SIG-M5 treated with dmso at 0.1 percent for 504 hours (cell line): Measurements from ENCODE around the gene TJP1.
A peak's percentile ranks its signal among the peaks of the same experiment; 100 is the strongest.

Experiments used
- DNase-seq: peaks from one replicate; lab custom pipeline; 2025; ENCODE audit not compliant: unreplicated experiment; lab: John Stamatoyannopoulos, UW

The TJP1 gene

GRCh38 chr15:29822100-29822683 lies at the start of gene TJP1:
Gene TJP1 (minus strand): TSS chr15:29822468. CDS start chr15:29822028, 440 bp downstream.
- no peak for DNase-seq

- DNase-seq, result no peak
These were observed 49.1 kb upstream of the TJP1 start for GRCh38 chr15:29871401-29871800.

- no peak for DNase-seq
These were observed 48.4 kb upstream of the TJP1 start for GRCh38 chr15:29870495-29871151.

- DNase-seq, result no peak
These were observed 45.2 kb upstream of the TJP1 start for GRCh38 chr15:29867241-29868000.

GRCh38 chr15:29866337-29866736 lies 44.1 kb upstream of the TJP1 start:
- no peak for DNase-seq

GRCh38 chr15:29864501-29864900 lies 42.2 kb upstream of the TJP1 start:
- no peak for DNase-seq

GRCh38 chr15:29863438-29863837 lies 41.2 kb upstream of the TJP1 start:
- DNase-seq, result no peak

- no peak for DNase-seq
These were observed 40.0 kb upstream of the TJP1 start for GRCh38 chr15:29862271-29862670.

- no peak for DNase-seq
These were observed 38.6 kb upstream of the TJP1 start for GRCh38 chr15:29860872-29861271.

GRCh38 chr15:29859973-29860715 lies 37.9 kb upstream of the TJP1 start:
- no peak for DNase-seq

GRCh38 chr15:29859293-29859692 lies 37.0 kb upstream of the TJP1 start:
- no peak for DNase-seq

GRCh38 chr15:29857221-29857789 lies 35.0 kb upstream of the TJP1 start:
- no peak for DNase-seq

GRCh38 chr15:29854413-29854812 lies 32.1 kb upstream of the TJP1 start:
- DNase-seq, result no peak

- DNase-seq, result no peak
These were observed 31.1 kb upstream of the TJP1 start for GRCh38 chr15:29853211-29853987.

- DNase-seq, result no peak
These were observed 29.9 kb upstream of the TJP1 start for GRCh38 chr15:29852201-29852600.

GRCh38 chr15:29849716-29850115 lies 27.4 kb upstream of the TJP1 start:
- DNase-seq, result no peak

- DNase-seq, result no peak
These were observed 26.9 kb upstream of the TJP1 start for GRCh38 chr15:29849218-29849617.

- peak; percentile 20 for DNase-seq
These were observed 22.1 kb upstream of the TJP1 start for GRCh38 chr15:29844290-29844903.

- no peak for DNase-seq
These were observed 20.0 kb upstream of the TJP1 start for GRCh38 chr15:29842290-29842689.

- DNase-seq, result no peak
These were observed 18.7 kb upstream of the TJP1 start for GRCh38 chr15:29840926-29841325.
